Chondrocyte (in vitro differentiated cells): ENCODE results near the gene ASPRV1. TPM values are rescaled to one million over a fixed set of nuclear protein-coding genes. Genes with fewer than 3 reads are reported as not detected.

Source experiments
- total RNA-seq: library from RNA; stranded (reverse); gene quantifications from 3 replicates; pipeline ENCODE4 v1.2.1, GENCODE V29; 2021

Gene ASPRV1
- total RNA-seq, 1 donor from 2014 or later = 0.35 TPM

Other genes starting within 250 kb of the ASPRV1 start
- gene ANXA4, start 219.5 kb downstream of the ASPRV1 start, total RNA-seq = 88.1 to 100 TPM (median 99.0 TPM) in 3 replicates
- 13.6 to 20.7 TPM (median 13.6 TPM) in 3 replicates for gene GMCL1, start 132.0 kb downstream of the ASPRV1 start, total RNA-seq
- 45.0 to 50.7 TPM (median 48.6 TPM) in 3 replicates for gene SNRNP27, start 67.7 kb downstream of the ASPRV1 start, total RNA-seq
- 12.1 to 19.9 TPM (median 16.9 TPM) in 3 replicates for gene MXD1, start 46.5 kb downstream of the ASPRV1 start, total RNA-seq
- 220 to 240 TPM (median 221 TPM) in 3 replicates for gene PCBP1, start 125.8 kb upstream of the ASPRV1 start, total RNA-seq
- 14.3 to 24.8 TPM (median 14.7 TPM) in 3 replicates for gene C2orf42, start 229.4 kb upstream of the ASPRV1 start, total RNA-seq